Caco-2 (cell line): ENCODE results near the gene PNLDC1. TPM values are rescaled to one million over a fixed set of nuclear protein-coding genes. Genes with fewer than 3 reads are reported as not detected.

ENCODE experiments used
- BruUV-seq: library from RNA; stranded (reverse); fragments of 400-500 nt; replicated peaks from 2 replicates; lab custom pipeline; 2021; lab: Mats Ljungman, UMichigan
- CTCF ChIA-PET: fragments of 300-600 bp; sonication (Branson Sonifier 250); formaldehyde crosslinking; loops from one replicate; lab custom pipeline; 2022; ENCODE audit warnings: antibody characterized with exemption; lab: Charles Lee
- POLR2A ChIA-PET: fragments of 300-600 bp; sonication (Branson Sonifier 250); formaldehyde crosslinking; loops from one replicate; lab custom pipeline; 2022; ENCODE audit warnings: antibody characterized with exemption; lab: Charles Lee
- DNase-seq, 2 experiments: peaks; one replicate each; pipeline versions ENCODE4 v3.0.0 to v3.0.0-alpha.2; 2020 to 2022
- H3K27me3 ChIP-seq: replicated peaks from 2 replicates; pipeline ENCODE4 v1.6.0; 2011; ENCODE audit warnings: low read length; ENCODE audit not compliant: control insufficient read depth, insufficient read depth
- H3K36me3 ChIP-seq: 2 replicates; pipeline ENCODE4 v1.5.1; 2011; ENCODE audit warnings: low read length; ENCODE audit not compliant: control insufficient read depth, insufficient read depth
- H3K4me1 ChIP-seq: fragments of 250-450 bp; sonication (Bioruptor Pico); 2 replicates; pipeline ENCODE4 v1.5.1; 2020; ENCODE audit warnings: mild to moderate bottlenecking
- H3K4me3 ChIP-seq: 2 replicates; pipeline ENCODE4 v1.5.1; 2011; ENCODE audit warnings: low read depth, mild to moderate bottlenecking, control low read depth, low read length
- H3K9me3 ChIP-seq: fragments of 250-450 bp; sonication (Bioruptor Pico); 2 replicates; pipeline ENCODE4 v1.5.1; 2020; ENCODE audit warnings: mild to moderate bottlenecking, moderate library complexity
- H3K27ac Mint-ChIP-seq: one replicate; pipeline ENCODE4 v1.8.0; 2022; ENCODE audit warnings: mixed read lengths; ENCODE audit not compliant: unreplicated experiment
- H3K27me3 Mint-ChIP-seq: one replicate; pipeline ENCODE4 v1.8.0; 2022; ENCODE audit warnings: mixed read lengths; ENCODE audit not compliant: insufficient read depth, unreplicated experiment
- H3K36me3 Mint-ChIP-seq: one replicate; pipeline ENCODE4 v1.8.0; 2022; ENCODE audit warnings: mild to moderate bottlenecking, mixed read lengths; ENCODE audit not compliant: insufficient read depth, unreplicated experiment
- H3K4me1 Mint-ChIP-seq: one replicate; pipeline ENCODE4 v1.8.0; 2022; ENCODE audit warnings: low read depth, mixed read lengths; ENCODE audit not compliant: unreplicated experiment
- H3K4me3 Mint-ChIP-seq: one replicate; pipeline ENCODE4 v1.8.0; 2022; ENCODE audit warnings: mild to moderate bottlenecking, moderate library complexity, mixed read lengths; ENCODE audit not compliant: unreplicated experiment
- H3K9me3 Mint-ChIP-seq: one replicate; pipeline ENCODE4 v1.8.0; 2022; ENCODE audit warnings: mixed read lengths; ENCODE audit not compliant: unreplicated experiment
- CTCF ChIP-seq, 2 experiments: fragments of 200-600 bp in 1 of 2; IDR thresholded peaks; 1 replicate in 1 of 2; 2 replicates in 1 of 2; pipeline versions ENCODE4 v1.5.1 to v1.8.0; 2011 to 2022; ENCODE audit warnings: antibody characterized with exemption in 1 of 2, control low read depth in 1 of 2, inconsistent platforms in 1 of 2, low read depth in 1 of 2, low read length in 1 of 2, mild to moderate bottlenecking in 1 of 2, moderate library complexity in 1 of 2; ENCODE audit not compliant: insufficient read depth in 1 of 2, severe bottlenecking in 1 of 2, unreplicated experiment in 1 of 2
- intact Hi-C: fragments of 100-400 bp; cut with micrococcal nuclease; formaldehyde crosslinking; loops from one replicate; pipeline ENCODE4 v1.10.0; 2022; ENCODE audit not compliant: unreplicated experiment
- total RNA-seq: library from RNA; stranded (reverse); gene quantifications from 2 replicates; pipeline ENCODE4 v1.2.3, GENCODE V29; 2022

The PNLDC1 gene
- total RNA-seq, 1 experiment from 2014 or later, result 0.32 TPM

DNA sequence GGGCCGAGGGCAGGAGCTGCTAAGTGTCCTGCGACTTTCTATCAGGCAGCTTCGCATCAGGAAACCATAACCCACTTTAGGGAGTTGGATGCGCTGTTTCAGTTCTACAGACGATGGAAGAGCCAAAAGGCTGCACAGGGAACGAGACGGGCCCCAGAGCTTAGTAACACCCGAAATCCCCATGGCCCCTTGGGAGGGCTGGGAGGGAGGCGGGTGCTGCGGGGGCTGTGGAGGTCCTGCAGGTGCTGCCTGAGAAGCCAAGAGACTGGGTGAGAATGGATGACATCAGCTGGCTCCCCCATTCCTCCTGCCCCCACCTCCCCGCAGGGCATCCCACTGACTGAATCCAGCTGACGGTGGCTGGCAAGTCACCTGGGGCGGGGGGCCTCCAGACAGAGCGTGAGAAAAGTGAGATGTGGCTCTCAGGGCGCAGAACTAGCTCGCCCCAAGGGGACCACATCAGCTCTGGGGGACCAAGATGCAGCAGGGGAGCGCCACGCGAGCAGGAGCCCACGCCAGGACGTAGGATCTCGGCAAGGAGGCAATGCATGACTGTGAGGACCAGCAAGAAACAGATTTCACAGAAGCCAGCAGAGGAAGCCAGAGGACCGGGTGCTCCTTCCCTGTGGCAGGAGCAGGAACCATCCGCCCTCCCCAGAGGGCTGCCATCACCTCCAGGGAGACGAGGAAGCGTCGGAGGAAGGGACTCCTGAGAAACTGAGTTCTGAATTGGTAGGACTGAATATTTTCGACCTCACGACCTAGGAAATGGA is 36.8 kb downstream of the PNLDC1 start:
- no peak overlapping the region for H3K27ac Mint-ChIP-seq

GRCh38 chr6:159837511-159837910 is 37.4 kb downstream of the PNLDC1 start:
- BruUV-seq, result no TSS peak
- no peaks in the 10 kb centered on the region for H3K36me3 ChIP-seq
- POLR2A ChIA-PET, result no interaction called here
- H3K9me3 ChIP-seq, result no peaks in the 10 kb centered on the region
- intact Hi-C loops, result no loop called here
- Mint-ChIP-seq H3K9me3 (no peaks in the 10 kb centered on the region), H3K36me3 (no peaks in the 10 kb centered on the region), H3K27ac (no peak overlapping the region), H3K4me3 (no peak overlapping the region), H3K27me3 (no peaks in the 10 kb centered on the region), H3K4me1 (peaks cover 12% of the 10 kb centered on the region)
- DNase-seq, result no peak
- no peaks in the 10 kb centered on the region for H3K4me1 ChIP-seq
- CTCF ChIA-PET, result interaction anchor here (1.0 kb wide), 1 partner anchor 15 kb away, joined by 4 read pairs; no protein-coding TSS in a partner anchor
- H3K27me3 ChIP-seq, result no peaks in the 10 kb centered on the region
- no peak overlapping the region for H3K4me3 ChIP-seq
- no peak for TF ChIP-seq CTCF (IDR thresholded peaks at IDR 0.05; ENCODE audit: insufficient read depth in 1 of 2, low read depth in 1 of 2, low read length in 1 of 2, severe bottlenecking in 1 of 2, unreplicated experiment in 1 of 2)

More for the DNA sequence above, 36.8 kb downstream of the PNLDC1 start:
- Mint-ChIP-seq H3K9me3 (no peaks in the 10 kb centered on the region), H3K4me1 (peaks cover 10% of the 10 kb centered on the region), H3K27me3 (no peaks in the 10 kb centered on the region), H3K36me3 (no peaks in the 10 kb centered on the region), H3K4me3 (no peak overlapping the region)
- no peaks in the 10 kb centered on the region for H3K36me3 ChIP-seq
- no peak for DNase-seq
- CTCF ChIA-PET, result no interaction called here
- POLR2A ChIA-PET, result no interaction called here
- no peak overlapping the region for H3K4me3 ChIP-seq
- intact Hi-C loops, result no loop called here
- BruUV-seq, result no TSS peak
- H3K4me1 ChIP-seq, result no peaks in the 10 kb centered on the region
- no peak for TF ChIP-seq CTCF (IDR thresholded peaks at IDR 0.05; ENCODE audit: insufficient read depth in 1 of 2, low read depth in 1 of 2, low read length in 1 of 2, severe bottlenecking in 1 of 2, unreplicated experiment in 1 of 2)
- no peaks in the 10 kb centered on the region for H3K27me3 ChIP-seq
- H3K9me3 ChIP-seq, result no peaks in the 10 kb centered on the region

GRCh38 chr6:159838020-159838744 is 38.1 kb downstream of the PNLDC1 start:
- no peaks in the 10 kb centered on the region for H3K27me3 Mint-ChIP-seq
- H3K4me1 Mint-ChIP-seq, result peaks cover 12% of the 10 kb centered on the region
- TF ChIP-seq CTCF (IDR thresholded peaks at IDR 0.05; ENCODE audit: insufficient read depth in 1 of 2, low read depth in 1 of 2, low read length in 1 of 2, severe bottlenecking in 1 of 2, unreplicated experiment in 1 of 2), result no peak
- Histone ChIP-seq H3K9me3 (no peaks in the 10 kb centered on the region), H3K27me3 (no peaks in the 10 kb centered on the region), H3K36me3 (no peaks in the 10 kb centered on the region), H3K4me1 (no peaks in the 10 kb centered on the region), H3K4me3 (no peak overlapping the region)
- H3K9me3 Mint-ChIP-seq, result no peaks in the 10 kb centered on the region
- H3K4me3 Mint-ChIP-seq, result no peak overlapping the region
- DNase-seq, result no peak
- BruUV-seq, result no TSS peak
- intact Hi-C loops, result no loop called here
- POLR2A ChIA-PET, result no interaction called here
- no peaks in the 10 kb centered on the region for H3K36me3 Mint-ChIP-seq
- CTCF ChIA-PET, result interaction anchor here (1.0 kb wide), 1 partner anchor 14 kb away, joined by 4 read pairs; no protein-coding TSS in a partner anchor
- H3K27ac Mint-ChIP-seq, result no peak overlapping the region
